ENCODE measurements around the gene CCT2.

DNA sequence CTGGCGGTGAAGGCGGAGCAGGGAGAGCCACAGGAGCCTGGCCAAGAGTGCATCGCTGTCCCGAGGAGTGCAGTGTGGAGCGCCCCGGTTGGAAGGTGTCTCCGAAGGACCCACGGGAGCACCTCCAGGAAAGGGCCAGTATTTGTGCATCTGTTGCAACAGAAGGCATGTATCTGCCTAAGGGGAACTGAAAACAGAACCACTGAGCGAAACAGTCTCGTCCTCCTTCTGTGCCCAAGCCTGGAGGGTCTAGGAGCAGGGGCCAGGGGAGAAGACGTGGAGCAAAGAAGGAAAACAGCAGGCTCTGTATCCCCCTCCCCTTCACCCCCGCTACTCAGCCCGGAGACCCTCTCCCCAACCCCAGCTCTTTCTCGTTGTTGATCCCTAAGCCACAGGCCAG, 30.8 kb downstream of the CCT2 start:
- TF ChIP-seq CTCF (IDR thresholded peaks at IDR 0.05): no peak
- TF ChIP-seq POLR2AphosphoS5 (IDR thresholded peaks at IDR 0.05): no peak
- TF ChIP-seq POLR2A (IDR thresholded peaks at IDR 0.05): no peak
- no peak for TF ChIP-seq EP300 (IDR thresholded peaks at IDR 0.05)

All from stomach (tissue), 4 donors.